C4-2B (cell line): ENCODE results near the gene MYBPC2.

Experiments used
- H3K27ac ChIP-seq: fragments of 450-650 bp; 2 replicates; pipeline ENCODE4 v1.5.1; 2017
- ZFX ChIP-seq: fragments of 450-650 bp; IDR thresholded peaks from 2 replicates; pipeline ENCODE4 v1.6.1; 2017
- TF ChIP-seq, protein P1 (sequence below): fragments of 450-650 bp; conservative IDR thresholded peaks from 2 replicates; pipeline ENCODE4 v1.5.1; 2017; ENCODE audit warnings: mild to moderate bottlenecking

The MYBPC2 gene

DNA sequence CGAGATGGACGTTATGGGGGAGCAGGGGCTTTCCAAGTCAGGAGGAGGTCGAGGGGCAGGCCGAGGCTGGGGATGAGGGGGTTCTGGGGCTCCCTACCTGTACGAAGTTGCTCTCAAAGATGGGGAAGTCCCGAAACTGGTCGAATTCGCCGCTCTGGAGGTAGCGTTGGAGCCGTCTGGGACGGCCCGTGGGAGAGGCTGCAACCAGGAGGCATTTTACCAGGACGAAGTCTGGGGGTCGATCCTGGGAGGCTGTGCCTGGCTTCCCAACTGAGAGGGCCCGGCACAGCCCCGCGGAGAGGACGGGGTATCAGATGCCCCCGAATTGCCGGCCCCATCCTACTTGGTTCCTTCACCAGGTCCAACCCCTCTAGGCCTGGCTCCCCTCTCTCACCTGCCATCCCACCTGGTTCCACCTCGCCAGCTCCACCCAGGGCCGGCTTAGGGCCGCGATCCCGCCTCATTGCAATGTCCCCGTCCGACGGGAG lies 43.1 kb downstream of the MYBPC2 start:
- H3K27ac ChIP-seq = no peak overlapping the region; the same call in 1 of the 2 replicates
- TF ChIP-seq ZFX = no peak
- TF ChIP-seq, protein P1, sequence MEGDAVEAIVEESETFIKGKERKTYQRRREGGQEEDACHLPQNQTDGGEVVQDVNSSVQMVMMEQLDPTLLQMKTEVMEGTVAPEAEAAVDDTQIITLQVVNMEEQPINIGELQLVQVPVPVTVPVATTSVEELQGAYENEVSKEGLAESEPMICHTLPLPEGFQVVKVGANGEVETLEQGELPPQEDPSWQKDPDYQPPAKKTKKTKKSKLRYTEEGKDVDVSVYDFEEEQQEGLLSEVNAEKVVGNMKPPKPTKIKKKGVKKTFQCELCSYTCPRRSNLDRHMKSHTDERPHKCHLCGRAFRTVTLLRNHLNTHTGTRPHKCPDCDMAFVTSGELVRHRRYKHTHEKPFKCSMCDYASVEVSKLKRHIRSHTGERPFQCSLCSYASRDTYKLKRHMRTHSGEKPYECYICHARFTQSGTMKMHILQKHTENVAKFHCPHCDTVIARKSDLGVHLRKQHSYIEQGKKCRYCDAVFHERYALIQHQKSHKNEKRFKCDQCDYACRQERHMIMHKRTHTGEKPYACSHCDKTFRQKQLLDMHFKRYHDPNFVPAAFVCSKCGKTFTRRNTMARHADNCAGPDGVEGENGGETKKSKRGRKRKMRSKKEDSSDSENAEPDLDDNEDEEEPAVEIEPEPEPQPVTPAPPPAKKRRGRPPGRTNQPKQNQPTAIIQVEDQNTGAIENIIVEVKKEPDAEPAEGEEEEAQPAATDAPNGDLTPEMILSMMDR = no peak

DNA sequence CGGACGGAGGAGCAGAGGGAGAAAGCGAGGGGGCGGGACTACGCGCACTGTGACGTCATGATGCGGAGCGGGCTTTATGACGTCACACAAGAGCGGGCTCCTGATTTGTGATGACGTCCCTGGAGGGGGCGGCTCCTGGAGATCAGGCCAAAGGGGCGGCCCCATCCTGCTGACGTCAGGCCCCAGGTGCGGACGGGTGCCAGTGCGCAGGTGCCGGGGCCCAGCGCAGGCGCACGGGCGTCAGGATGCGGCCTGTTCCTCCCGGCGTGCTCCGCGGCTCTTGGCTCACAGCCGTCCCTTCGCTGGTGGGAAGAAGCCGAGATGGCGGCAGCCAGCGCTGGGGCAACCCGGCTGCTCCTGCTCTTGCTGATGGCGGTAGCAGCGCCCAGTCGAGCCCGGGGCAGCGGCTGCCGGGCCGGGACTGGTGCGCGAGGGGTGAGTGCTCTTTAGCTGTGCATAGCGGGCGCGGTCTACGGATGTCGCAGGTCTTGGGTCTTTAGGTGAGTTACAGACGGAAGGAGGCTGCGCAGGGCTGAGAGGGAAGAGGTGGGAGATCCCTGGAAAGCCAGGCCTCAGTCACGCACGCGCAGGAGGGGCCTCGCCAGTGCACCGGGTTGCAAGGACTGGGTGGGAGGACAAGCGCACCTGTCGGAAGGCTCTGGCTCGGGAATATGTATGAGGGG lies 43.7 kb downstream of the MYBPC2 start, which contains the start of the genes EMC10 and GARIN5A:
Gene EMC10, plus strand, starts transcription at position 284 of the 683 bp plus-strand sequence. Its CDS starts 38 bp downstream, at position 322.
Gene GARIN5A, minus strand, starts transcription at position 625 of the 683 bp plus-strand sequence. Its CDS starts 460 bp downstream, at position 165.
- H3K27ac ChIP-seq = peak within 1 kb of the TSS; percentile 76
- TF ChIP-seq, protein P1 = no peak
- TF ChIP-seq ZFX = peak; percentile 61; the same call in 1 of the 2 replicates

DNA sequence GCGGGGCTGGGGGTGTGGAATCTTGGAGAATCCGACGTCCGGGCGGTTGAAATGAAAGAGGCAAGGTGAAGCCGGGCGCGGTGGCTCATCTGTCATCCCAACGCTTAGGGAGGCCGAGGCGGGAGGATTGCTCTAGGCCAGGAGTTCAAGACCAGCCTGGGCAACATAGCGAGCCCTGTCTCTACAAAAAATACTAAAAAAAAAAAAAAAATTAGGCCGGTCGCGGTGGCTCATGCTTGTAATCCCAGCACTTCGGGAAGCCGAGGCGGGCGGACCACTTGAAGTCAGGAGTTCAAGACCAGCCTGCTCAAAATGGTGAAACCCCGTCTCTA lies 44.2 kb downstream of the MYBPC2 start:
- H3K27ac ChIP-seq = peak overlapping the region; percentile 76
- no peak for TF ChIP-seq ZFX
- TF ChIP-seq, protein P1 = no peak

DNA sequence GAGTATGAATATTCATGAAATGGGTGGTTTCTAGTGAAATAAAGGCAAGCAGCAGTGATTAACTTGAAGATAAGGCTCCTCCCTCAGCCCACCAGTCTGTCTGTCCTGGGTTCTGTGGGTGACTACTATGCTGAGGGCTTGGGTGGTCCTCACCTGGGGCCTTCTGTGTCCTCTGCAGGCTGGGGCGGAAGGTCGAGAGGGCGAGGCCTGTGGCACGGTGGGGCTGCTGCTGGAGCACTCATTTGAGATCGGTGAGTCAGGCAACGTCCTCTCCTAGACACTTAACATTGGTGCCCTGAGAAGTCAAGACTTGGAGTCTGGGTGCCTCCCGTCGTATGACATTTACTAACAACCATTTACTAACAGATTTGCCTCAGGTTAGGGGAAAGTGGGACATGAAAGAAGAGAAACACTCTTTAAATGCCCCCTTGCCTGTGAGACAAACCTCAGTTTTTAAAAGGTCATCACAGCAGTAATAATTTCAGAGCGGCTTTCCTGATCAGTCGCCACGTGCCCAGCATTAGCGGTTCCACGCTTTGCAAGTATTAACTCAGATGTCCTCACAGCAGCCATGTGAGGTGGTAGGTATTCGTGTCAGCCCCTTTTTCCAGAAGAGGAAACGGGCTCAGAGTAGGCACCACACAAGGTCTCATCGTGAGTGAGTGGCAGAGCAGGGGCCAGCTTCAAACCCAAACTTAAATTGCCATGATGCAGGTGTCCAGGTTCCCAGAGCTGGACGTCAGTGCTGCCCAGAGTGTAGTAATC lies 45.2 kb downstream of the MYBPC2 start:
- H3K27ac ChIP-seq = no peak overlapping the region
- no peak for TF ChIP-seq ZFX
- TF ChIP-seq, protein P1 = no peak

DNA sequence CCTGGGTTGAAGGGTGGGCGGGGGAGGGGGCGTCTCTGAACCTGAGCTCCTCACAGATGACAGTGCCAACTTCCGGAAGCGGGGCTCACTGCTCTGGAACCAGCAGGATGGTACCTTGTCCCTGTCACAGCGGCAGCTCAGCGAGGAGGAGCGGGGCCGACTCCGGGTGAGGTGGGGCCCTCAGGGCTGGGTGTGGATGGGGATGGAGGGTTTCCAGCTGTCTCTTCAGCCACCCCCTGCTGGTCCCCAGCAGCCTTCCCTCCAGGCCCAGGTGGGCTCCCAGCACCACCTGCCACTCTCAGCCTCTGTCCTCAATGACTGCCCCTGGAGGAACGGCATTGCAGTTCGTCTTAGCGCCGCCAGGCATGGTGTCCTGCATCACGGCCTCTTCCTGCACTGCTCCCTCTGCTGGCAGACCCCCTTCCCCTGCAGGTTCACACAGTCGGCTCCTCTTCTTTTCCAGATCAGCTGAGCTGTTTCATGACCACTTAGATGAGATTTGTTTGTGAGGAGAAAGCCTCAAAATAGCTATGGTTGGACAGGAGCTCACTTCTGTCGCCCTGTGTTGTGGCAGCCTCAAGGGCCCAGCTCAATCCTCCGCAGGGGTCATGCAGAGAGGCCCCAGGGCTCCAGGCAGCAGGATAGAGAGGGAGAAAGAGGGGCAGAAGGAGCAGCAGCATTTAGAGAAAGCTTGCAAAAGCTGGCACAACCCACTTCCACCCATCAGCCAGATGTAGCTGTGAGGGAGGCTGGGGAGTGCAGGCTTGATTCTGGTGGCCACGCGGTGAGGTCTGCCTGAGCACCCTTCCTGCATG lies 46.4 kb downstream of the MYBPC2 start:
- no peak for TF ChIP-seq ZFX
- TF ChIP-seq, protein P1 = no peak; the same call in 1 of the 2 replicates
- H3K27ac ChIP-seq = no peak overlapping the region

DNA sequence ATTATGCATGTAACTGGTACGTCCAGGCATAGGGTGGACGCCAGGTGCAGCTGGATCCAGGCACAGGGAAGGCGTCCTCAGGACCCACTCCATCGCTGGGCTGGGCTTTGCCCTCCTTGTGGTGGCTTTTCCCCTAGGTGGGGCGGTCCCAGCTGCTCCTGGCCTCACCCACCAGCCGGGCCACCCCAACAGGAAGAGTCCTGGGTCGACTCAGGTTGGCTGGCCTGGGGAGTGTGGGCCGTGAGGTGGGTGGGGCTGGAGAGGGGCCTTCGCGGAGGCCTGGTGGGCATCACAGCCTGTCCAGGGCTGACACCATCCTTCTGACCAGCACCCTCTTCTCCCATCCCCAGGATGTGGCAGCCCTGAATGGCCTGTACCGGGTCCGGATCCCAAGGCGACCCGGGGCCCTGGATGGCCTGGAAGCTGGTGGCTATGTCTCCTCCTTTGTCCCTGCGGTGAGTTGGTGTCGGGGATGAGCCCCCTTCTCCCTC lies 47.1 kb downstream of the MYBPC2 start:
- no peak for TF ChIP-seq ZFX
- TF ChIP-seq, protein P1 = no peak

More for the DNA sequence above, 47.1 kb downstream of the MYBPC2 start:
- H3K27ac ChIP-seq = no peak overlapping the region
